NCI-H1048 (cell line): Measurements from ENCODE around the gene SPINK6.

ENCODE experiments used
- DNase-seq: peaks from one replicate; lab custom pipeline; 2025; lab: John Stamatoyannopoulos, UW

Gene SPINK6, protein sequence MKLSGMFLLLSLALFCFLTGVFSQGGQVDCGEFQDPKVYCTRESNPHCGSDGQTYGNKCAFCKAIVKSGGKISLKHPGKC

GRCh38 chr5:148202531-148203203, at the start of gene SPINK6:
Gene SPINK6 (plus strand): TSS chr5:148203042. CDS start chr5:148203097, 55 bp downstream.
- DNase-seq = no peak

DNA sequence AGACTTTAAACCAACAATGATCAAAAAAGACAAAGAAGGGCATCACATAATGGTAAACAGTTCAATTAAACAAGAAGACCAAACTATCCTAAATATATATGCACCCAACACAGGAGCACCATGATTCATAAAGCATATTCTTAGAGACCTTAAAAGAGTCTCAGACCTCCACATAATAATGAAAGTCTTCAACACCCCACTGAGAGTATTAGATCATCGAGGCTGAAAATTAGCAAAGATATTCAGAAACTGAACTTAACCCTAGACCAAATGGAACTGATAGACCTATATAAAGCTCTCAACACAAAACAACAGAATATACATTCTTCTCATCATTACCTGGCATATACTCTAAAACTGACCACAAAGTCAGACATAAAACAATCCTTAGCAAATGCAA, 46.2 kb upstream of the SPINK6 start:
- DNase-seq = no peak

GRCh38 chr5:148162038-148162437, 40.8 kb upstream of the SPINK6 start:
- no peak for DNase-seq

- no peak for DNase-seq
These were observed 39.5 kb upstream of the SPINK6 start for GRCh38 chr5:148163345-148163744.

DNA sequence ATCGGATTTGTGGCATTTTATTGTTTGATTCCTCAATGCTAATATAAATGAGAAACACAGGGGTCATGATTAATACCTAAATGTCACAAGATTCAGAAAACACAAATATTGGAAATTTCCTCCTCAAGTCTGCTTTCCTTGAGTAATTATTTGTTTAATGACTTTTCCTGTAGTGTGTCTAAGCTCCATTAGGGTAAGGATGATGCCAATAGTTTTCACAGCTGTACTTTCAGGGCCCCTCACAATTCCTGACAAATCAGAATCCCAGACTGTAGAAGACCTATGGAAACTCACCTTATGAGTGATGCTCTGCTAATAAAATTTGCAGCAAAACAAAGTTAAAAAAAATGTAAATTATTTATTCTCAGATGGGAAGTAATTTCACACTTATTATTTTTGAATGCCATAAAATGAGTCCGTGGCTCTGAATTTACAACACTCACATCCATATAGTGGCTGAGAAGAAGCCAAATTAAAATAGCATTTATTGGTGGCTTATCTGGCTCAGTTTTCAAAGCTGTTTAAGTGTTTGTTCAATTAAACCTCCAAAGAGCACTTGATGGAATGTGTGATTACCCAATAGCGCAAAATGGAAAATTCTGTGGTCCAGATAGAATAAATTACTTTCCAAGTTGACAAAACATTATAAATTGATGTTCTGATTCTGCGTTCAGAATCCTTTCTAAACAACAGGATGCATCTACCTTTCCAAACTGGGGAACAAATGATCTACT, 36.1 kb upstream of the SPINK6 start:
- DNase-seq = no peak

GRCh38 chr5:148168246-148168645, 34.6 kb upstream of the SPINK6 start, which contains the start of gene SPINK14:
Gene SPINK14 (plus strand): TSS chr5:148168546. CDS start chr5:148169733, 1,187 bp downstream.
- no peak for DNase-seq

DNA sequence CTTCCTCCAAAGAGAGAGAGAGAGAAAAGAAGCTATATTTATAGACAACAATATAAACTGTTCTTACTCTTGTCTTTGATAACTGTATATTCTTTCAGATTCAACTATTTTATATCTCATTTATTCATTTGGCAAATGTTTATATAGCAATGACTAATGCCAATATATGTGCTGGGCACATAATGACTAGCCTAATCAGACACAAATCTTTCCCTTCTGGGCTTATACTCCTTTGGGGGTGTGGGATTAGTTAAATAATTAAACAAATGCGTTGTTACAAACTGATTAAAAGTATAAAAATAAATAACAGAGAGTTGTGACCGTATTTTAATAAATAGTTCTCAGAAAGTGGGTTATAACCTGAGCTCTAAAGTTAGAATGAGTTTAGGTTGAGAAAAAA, 30.5 kb upstream of the SPINK6 start:
- no peak for DNase-seq

- no peak for DNase-seq
These were observed 26.4 kb upstream of the SPINK6 start for GRCh38 chr5:148176480-148176879.

- no peak for DNase-seq
These were observed 25.6 kb upstream of the SPINK6 start for GRCh38 chr5:148177207-148177606.

GRCh38 chr5:148179234-148179824, 23.5 kb upstream of the SPINK6 start:
- DNase-seq = peak; percentile 86

GRCh38 chr5:148186248-148187003, 16.4 kb upstream of the SPINK6 start:
- DNase-seq = no peak

DNA sequence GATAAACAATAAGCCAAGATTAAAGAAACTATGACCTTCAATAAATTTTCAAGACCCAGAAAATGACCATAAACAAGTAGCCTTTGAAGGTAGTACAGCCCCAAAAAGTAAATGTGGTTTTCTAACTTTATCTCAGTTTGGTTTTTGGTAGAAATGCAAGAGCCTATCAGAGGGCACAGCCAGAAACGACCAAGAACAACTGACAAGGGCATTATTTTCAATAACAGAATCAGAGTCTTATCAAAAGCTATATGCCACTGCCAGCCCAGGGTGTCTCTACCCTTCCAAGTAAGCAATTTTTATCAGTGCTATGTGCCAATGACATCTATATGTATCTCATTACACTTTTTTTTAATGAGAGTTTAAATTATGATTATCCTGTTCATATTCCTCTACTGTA, 11.8 kb upstream of the SPINK6 start:
- DNase-seq = no peak

DNA sequence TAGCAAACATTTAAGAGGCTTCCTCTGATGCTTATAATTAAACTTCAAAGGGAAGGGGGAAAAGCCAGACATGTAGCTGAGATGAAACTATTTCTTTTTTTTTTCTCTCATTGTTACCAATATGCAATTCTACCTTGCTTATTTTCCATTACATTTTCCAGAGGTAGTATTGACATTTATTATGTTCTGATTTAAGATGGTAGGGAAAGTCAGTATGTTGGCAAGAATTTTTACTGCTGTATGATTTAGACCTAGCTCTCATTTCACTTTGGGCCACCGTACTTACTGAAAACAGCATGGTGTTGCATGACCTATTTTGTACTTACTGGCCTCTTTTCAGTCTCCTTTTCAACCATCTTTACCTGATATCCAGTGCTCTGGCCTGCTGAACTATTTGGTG, 9.6 kb upstream of the SPINK6 start:
- DNase-seq = no peak

GRCh38 chr5:148201151-148201550, 1.7 kb upstream of the SPINK6 start:
- no peak for DNase-seq

GRCh38 chr5:148205044-148205806, 2.4 kb downstream of the SPINK6 start:
- DNase-seq = peak; percentile 37

- DNase-seq = no peak
These were observed 3.0 kb downstream of the SPINK6 start for GRCh38 chr5:148205865-148206264.

- no peak for DNase-seq
These were observed 3.8 kb downstream of the SPINK6 start for GRCh38 chr5:148206620-148207019.

- DNase-seq = no peak
These were observed 5.4 kb downstream of the SPINK6 start for GRCh38 chr5:148208226-148208625.

- DNase-seq = peak; percentile 81
These were observed 6.4 kb downstream of the SPINK6 start for GRCh38 chr5:148209151-148209770.

DNA sequence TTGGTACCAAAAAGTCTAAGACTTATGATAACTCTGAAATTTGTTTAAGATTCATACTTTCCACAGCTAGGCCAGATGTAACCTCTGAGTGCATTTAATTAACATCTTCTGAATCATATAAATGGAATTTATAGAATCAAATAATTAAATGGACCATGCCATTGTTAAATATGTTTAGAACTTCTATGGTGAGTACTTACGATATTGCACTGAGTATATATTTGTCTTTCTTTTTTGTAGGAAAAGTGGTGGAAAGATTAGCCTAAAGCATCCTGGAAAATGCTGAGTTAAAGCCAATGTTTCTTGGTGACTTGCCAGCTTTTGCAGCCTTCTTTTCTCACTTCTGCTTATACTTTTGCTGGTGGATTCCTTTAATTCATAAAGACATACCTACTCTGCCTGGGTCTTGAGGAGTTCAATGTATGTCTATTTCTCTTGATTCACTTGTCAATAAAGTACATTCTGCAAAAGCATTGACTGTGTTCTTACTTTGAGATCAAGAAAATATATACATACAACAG, 11.9 kb downstream of the SPINK6 start:
- DNase-seq = no peak

GRCh38 chr5:148221508-148221907, 18.7 kb downstream of the SPINK6 start:
- DNase-seq = no peak
